H9 (cell line): ENCODE results near the gene UPK3A. TPM values are rescaled to one million over a fixed set of nuclear protein-coding genes. Genes with fewer than 3 reads are reported as not detected.

Experiments
- DNase-seq: peaks from one replicate; pipeline ENCODE4 v3.0.0-alpha.2; 2017
- H2AFZ ChIP-seq: one replicate; pipeline ENCODE4 v1.6.1; 2013; ENCODE audit warnings: mild to moderate bottlenecking, low read length, control low read depth, moderate library complexity
- H2AK5ac ChIP-seq: 2 replicates; pipeline ENCODE4 v1.6.1; 2013; ENCODE audit warnings: low read length, control low read depth, mixed read lengths; ENCODE audit not compliant: insufficient read length
- H2BK120ac ChIP-seq: one replicate; pipeline ENCODE4 v1.6.1; 2013; ENCODE audit warnings: low read depth, mild to moderate bottlenecking, low read length, control low read depth, inconsistent platforms; ENCODE audit not compliant: poor library complexity, severe bottlenecking
- H2BK12ac ChIP-seq: 2 replicates; pipeline ENCODE4 v1.6.1; 2013; ENCODE audit warnings: low read length, control low read depth, mixed read lengths, low read depth; ENCODE audit not compliant: insufficient read length
- H2BK15ac ChIP-seq: 2 replicates; pipeline ENCODE4 v1.6.1; 2013; ENCODE audit warnings: low read depth, low read length, control low read depth
- H2BK20ac ChIP-seq: one replicate; pipeline ENCODE4 v1.6.1; 2013; ENCODE audit warnings: low read depth, mild to moderate bottlenecking, low read length, control low read depth, inconsistent platforms; ENCODE audit not compliant: poor library complexity, severe bottlenecking
- H2BK5ac ChIP-seq: 2 replicates; pipeline ENCODE4 v1.6.1; 2013; ENCODE audit warnings: low read length, control low read depth, mixed read lengths; ENCODE audit not compliant: insufficient read length
- H3K14ac ChIP-seq: 2 replicates; pipeline ENCODE4 v1.6.1; 2013; ENCODE audit warnings: low read length, control low read depth; ENCODE audit not compliant: insufficient read depth
- H3K18ac ChIP-seq: 2 replicates; pipeline ENCODE4 v1.6.1; 2013; ENCODE audit warnings: low read depth, mild to moderate bottlenecking, mixed read lengths, low read length, control low read depth; ENCODE audit not compliant: insufficient read length
- H3K23ac ChIP-seq: 2 replicates; pipeline ENCODE4 v1.6.1; 2013; ENCODE audit warnings: low read length, control low read depth, mixed read lengths, low read depth; ENCODE audit not compliant: insufficient read length
- H3K23me2 ChIP-seq: 2 replicates; pipeline ENCODE4 v1.6.1; 2013; ENCODE audit warnings: low read depth, mild to moderate bottlenecking, mixed read lengths, low read length, control low read depth; ENCODE audit not compliant: insufficient read length, poor library complexity, severe bottlenecking
- H3K27ac ChIP-seq: 2 replicates; pipeline ENCODE4 v1.5.1; 2013; ENCODE audit warnings: low read length, control low read depth, mixed read lengths, low read depth; ENCODE audit not compliant: insufficient read length
- H3K27me3 ChIP-seq: 2 replicates; pipeline ENCODE4 v1.6.1; 2013; ENCODE audit warnings: low read length, control low read depth, inconsistent platforms; ENCODE audit not compliant: insufficient read depth
- H3K4ac ChIP-seq: 2 replicates; pipeline ENCODE4 v1.6.1; 2013; ENCODE audit warnings: low read depth, mild to moderate bottlenecking, control low read depth, inconsistent platforms, low read length, moderate library complexity
- H3K4me1 ChIP-seq: 2 replicates; pipeline ENCODE4 v1.6.1; 2013; ENCODE audit warnings: low read length, control low read depth, inconsistent platforms; ENCODE audit not compliant: insufficient read depth
- H3K4me2 ChIP-seq: 2 replicates; pipeline ENCODE4 v1.6.1; 2013; ENCODE audit warnings: low read length, control low read depth, mixed read lengths; ENCODE audit not compliant: insufficient read length, insufficient read depth
- H3K56ac ChIP-seq: 2 replicates; pipeline ENCODE4 v1.6.1; 2013; ENCODE audit warnings: low read depth, mild to moderate bottlenecking, mixed read lengths, low read length, control low read depth; ENCODE audit not compliant: insufficient read length
- H3K79me1 ChIP-seq: 2 replicates; pipeline ENCODE4 v1.6.1; 2013; ENCODE audit warnings: low read depth, mild to moderate bottlenecking, moderate library complexity, low read length, control low read depth, inconsistent platforms; ENCODE audit not compliant: insufficient read depth, poor library complexity, severe bottlenecking
- H3K79me2 ChIP-seq: 2 replicates; pipeline ENCODE4 v1.6.1; 2013; ENCODE audit warnings: low read length, control low read depth, inconsistent platforms; ENCODE audit not compliant: insufficient read depth
- H3K9ac ChIP-seq: 2 replicates; pipeline ENCODE4 v1.6.1; 2013; ENCODE audit warnings: low read length, control low read depth, mixed read lengths; ENCODE audit not compliant: insufficient read length; ENCODE audit errors: extremely low read depth
- H3K9me3 ChIP-seq: one replicate; pipeline ENCODE4 v1.6.1; 2013; ENCODE audit warnings: low read depth, low read length, inconsistent platforms; ENCODE audit not compliant: control insufficient read depth
- H3T11ph ChIP-seq: one replicate; pipeline ENCODE4 v1.6.1; 2013; ENCODE audit warnings: mild to moderate bottlenecking, low read length, control low read depth, inconsistent platforms
- H4K20me1 ChIP-seq: one replicate; pipeline ENCODE4 v1.6.1; 2013; ENCODE audit not compliant: control insufficient read depth, insufficient read length, insufficient read depth
- H4K5ac ChIP-seq: 2 replicates; pipeline ENCODE4 v1.6.1; 2013; ENCODE audit warnings: low read depth, mild to moderate bottlenecking, mixed read lengths, low read length, control low read depth; ENCODE audit not compliant: insufficient read length
- H4K8ac ChIP-seq: replicated peaks from 2 replicates; pipeline ENCODE4 v1.6.1; 2013; ENCODE audit warnings: low read length, control low read depth, mixed read lengths, low read depth; ENCODE audit not compliant: insufficient read length
- H4K91ac ChIP-seq: 2 replicates; pipeline ENCODE4 v1.6.1; 2013; ENCODE audit warnings: low read depth, mild to moderate bottlenecking, moderate library complexity, mixed read lengths, low read length, control low read depth; ENCODE audit not compliant: insufficient read length
- H3K27ac Mint-ChIP-seq, 3 experiments: 2 replicates in 2 of 3; 3 replicates in 1 of 3; pipeline ENCODE4 v1.8.0; 2020 to 2021; ENCODE audit warnings: mixed read lengths in 3 of 3, mild to moderate bottlenecking in 1 of 3, moderate library complexity in 1 of 3
- H3K27me3 Mint-ChIP-seq: 2 replicates; pipeline ENCODE4 v1.8.0; 2021; ENCODE audit warnings: low read depth, mild to moderate bottlenecking, moderate library complexity, mixed read lengths
- H3K36me3 Mint-ChIP-seq, 3 experiments: 2 replicates in 2 of 3; 3 replicates in 1 of 3; pipeline ENCODE4 v1.8.0; 2020 to 2021; ENCODE audit warnings: low read depth in 3 of 3, mixed read lengths in 3 of 3; ENCODE audit not compliant: insufficient read depth in 1 of 3
- H3K4me1 Mint-ChIP-seq, 2 experiments: 2 replicates each; pipeline ENCODE4 v1.8.0; 2020; ENCODE audit warnings: mixed read lengths in 2 of 2
- H3K4me3 Mint-ChIP-seq, 2 experiments: 2 replicates in 1 of 2; 3 replicates in 1 of 2; pipeline ENCODE4 v1.8.0; 2020 to 2021; ENCODE audit warnings: mild to moderate bottlenecking in 2 of 2, mixed read lengths in 2 of 2, moderate library complexity in 1 of 2
- H3K9me3 Mint-ChIP-seq, 2 experiments: 2 replicates in 1 of 2; 3 replicates in 1 of 2; pipeline ENCODE4 v1.8.0; 2020; ENCODE audit warnings: mild to moderate bottlenecking in 2 of 2, mixed read lengths in 2 of 2, moderate library complexity in 1 of 2
- CTCF ChIP-seq: fragments of 200-600 bp; sonication (generic); conservative IDR thresholded peaks from 3 replicates; pipeline ENCODE4 v1.8.0; 2021; ENCODE audit warnings: antibody characterized with exemption, mild to moderate bottlenecking
- WGBS: extraction: QIAGEN DNeasy Blood & Tissue Kit; methylation state at CpG from one replicate; pipeline ENCODE4 v1.1.7; 2013; ENCODE audit warnings: missing lambda C conversion rate, low lambda C conversion rate, mixed read lengths; ENCODE audit not compliant: insufficient read length; ENCODE audit errors: extremely low coverage; 5-methylcytosine and 5-hydroxymethylcytosine counted together
- total RNA-seq: library from RNA; stranded (reverse); gene quantifications from 2 replicates; pipeline ENCODE4 v1.2.1, GENCODE V29; 2021

The UPK3A gene
- total RNA-seq, 1 experiment from 2014 or later = not detected

GRCh38 chr22:45262195-45262930 is 22.4 kb upstream of the UPK3A start:
- H2BK12ac ChIP-seq = no peak overlapping the region
- no peak overlapping the region for H4K91ac ChIP-seq
- no peak overlapping the region for H2AK5ac ChIP-seq
- H3K9ac ChIP-seq = no peak overlapping the region
- no peak overlapping the region for H2AFZ ChIP-seq
- no peaks in the 10 kb centered on the region for H3K9me3 ChIP-seq
- no peaks in the 10 kb centered on the region for H3K23me2 ChIP-seq
- H3K79me1 ChIP-seq = no peaks in the 10 kb centered on the region
- H3K4me2 ChIP-seq = no peak overlapping the region
- H3K27ac ChIP-seq = no peak overlapping the region
- Mint-ChIP-seq H3K36me3 (peaks cover 0 to 3% (median 0%) of the 10 kb centered on the region in 3 experiments; a peak in 2 of 7 replicates), H3K4me1 (peaks cover 3 to 12% of the 10 kb centered on the region in 2 experiments), H3K9me3 (peaks cover 3 to 6% of the 10 kb centered on the region in 2 experiments), H3K27ac (no peak overlapping the region), H3K4me3 (no peak overlapping the region), H3K27me3 (peaks cover 39% of the 10 kb centered on the region)
- no peak overlapping the region for H2BK20ac ChIP-seq
- TF ChIP-seq CTCF = no peak
- no peak overlapping the region for H4K8ac ChIP-seq
- H3K27me3 ChIP-seq = no peaks in the 10 kb centered on the region; the same call in 1 of the 2 replicates
- H2BK5ac ChIP-seq = no peak overlapping the region
- H3K56ac ChIP-seq = no peak overlapping the region
- no peaks in the 10 kb centered on the region for H3K79me2 ChIP-seq
- no peak overlapping the region for H2BK15ac ChIP-seq
- no peak overlapping the region for H3K23ac ChIP-seq
- no peak overlapping the region for H3K4ac ChIP-seq
- no CpG with 5 or more reads among the region's 13 CpGs for WGBS
- no peaks in the 10 kb centered on the region for H4K20me1 ChIP-seq
- no peak overlapping the region for H3K14ac ChIP-seq
- H4K5ac ChIP-seq = no peak overlapping the region
- no peak overlapping the region for H3K18ac ChIP-seq
- DNase-seq = no peak
- no peak overlapping the region for H2BK120ac ChIP-seq
- H3T11ph ChIP-seq = no peak overlapping the region
- peaks cover 2% of the 10 kb centered on the region; the same call in 1 of the 2 replicates for H3K4me1 ChIP-seq
